ENCODE measurements around the gene CPTP.

DNA sequence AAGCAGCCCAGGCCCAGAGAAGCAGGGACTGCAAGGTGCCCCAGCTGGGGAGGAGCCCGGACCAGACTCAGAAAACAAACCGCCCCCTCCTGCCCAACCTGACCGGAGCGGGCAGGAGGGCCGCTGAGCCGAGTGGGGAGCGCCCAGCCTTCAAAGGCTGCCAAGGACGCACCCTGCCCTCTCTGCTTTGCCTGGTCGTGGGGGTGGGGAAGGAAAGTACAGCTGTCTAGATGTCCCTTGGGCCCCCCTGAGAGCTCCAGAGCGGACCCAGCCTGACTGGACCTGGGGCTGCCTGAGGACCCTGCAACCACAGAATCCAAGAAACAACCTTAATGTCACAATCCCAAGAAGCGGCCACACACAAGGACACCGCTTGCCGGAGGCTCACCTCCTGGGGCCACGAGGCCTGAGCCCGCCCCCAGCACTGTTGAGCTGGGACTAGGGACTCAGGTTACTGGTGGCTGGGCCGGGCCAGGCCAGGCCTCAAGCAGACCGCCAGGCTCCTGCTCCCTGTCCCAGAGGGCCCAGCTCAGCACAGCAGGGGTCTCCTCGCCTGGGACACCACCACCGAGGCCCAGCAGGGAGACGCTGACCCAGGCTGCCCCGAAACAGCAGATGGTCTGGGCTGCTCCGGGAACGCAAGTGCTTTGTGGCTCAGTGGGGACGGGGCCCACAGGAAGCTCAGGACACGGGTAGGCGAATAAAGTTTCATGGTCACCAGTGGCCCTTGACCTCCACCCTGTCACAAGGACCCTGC, 23.2 kb downstream of the CPTP start:
- TF ChIP-seq, protein P1, sequence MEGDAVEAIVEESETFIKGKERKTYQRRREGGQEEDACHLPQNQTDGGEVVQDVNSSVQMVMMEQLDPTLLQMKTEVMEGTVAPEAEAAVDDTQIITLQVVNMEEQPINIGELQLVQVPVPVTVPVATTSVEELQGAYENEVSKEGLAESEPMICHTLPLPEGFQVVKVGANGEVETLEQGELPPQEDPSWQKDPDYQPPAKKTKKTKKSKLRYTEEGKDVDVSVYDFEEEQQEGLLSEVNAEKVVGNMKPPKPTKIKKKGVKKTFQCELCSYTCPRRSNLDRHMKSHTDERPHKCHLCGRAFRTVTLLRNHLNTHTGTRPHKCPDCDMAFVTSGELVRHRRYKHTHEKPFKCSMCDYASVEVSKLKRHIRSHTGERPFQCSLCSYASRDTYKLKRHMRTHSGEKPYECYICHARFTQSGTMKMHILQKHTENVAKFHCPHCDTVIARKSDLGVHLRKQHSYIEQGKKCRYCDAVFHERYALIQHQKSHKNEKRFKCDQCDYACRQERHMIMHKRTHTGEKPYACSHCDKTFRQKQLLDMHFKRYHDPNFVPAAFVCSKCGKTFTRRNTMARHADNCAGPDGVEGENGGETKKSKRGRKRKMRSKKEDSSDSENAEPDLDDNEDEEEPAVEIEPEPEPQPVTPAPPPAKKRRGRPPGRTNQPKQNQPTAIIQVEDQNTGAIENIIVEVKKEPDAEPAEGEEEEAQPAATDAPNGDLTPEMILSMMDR (IDR thresholded peaks at IDR 0.05): no peak
- no peak for TF ChIP-seq POLR2A (IDR thresholded peaks at IDR 0.05)
